Endothelial cell of umbilical vein (primary cell): ENCODE measurements around the gene ZC2HC1C. TPM values are rescaled to one million over a fixed set of nuclear protein-coding genes. Genes with fewer than 3 reads are reported as not detected.
A peak's percentile ranks its signal among the peaks of the same experiment; 100 is the strongest.

ENCODE experiments used
- BruUV-seq: library from RNA; stranded (reverse); fragments of 400-500 nt; replicated peaks from 2 replicates; lab custom pipeline; 2021; lab: Mats Ljungman, UMichigan
- CTCF ChIA-PET: fragments of 300-600, 350-600 bp; sonication (Branson Sonifier 250); formaldehyde crosslinking; loops from one replicate; lab custom pipeline; 2021; ENCODE audit warnings: antibody characterized with exemption, inconsistent platforms; lab: Charles Lee
- POLR2A ChIA-PET: fragments of 300-600, 350-600 bp; sonication (Branson Sonifier 250); formaldehyde crosslinking; loops from one replicate; lab custom pipeline; 2021; ENCODE audit warnings: antibody characterized with exemption, inconsistent platforms; lab: Charles Lee
- DNase-seq: peaks from one replicate; pipeline ENCODE4 v3.0.0-alpha.2; 2011; ENCODE audit warnings: low read depth, low spot score
- FAIRE-seq: peaks from 2 replicates; lab custom pipeline; 2011; peaks lifted over from hg19 to GRCh38; lab: Jason Lieb, UNC
- H2AFZ ChIP-seq: 2 replicates; pipeline ENCODE4 v1.6.0; 2012; ENCODE audit warnings: low read depth, low read length, control low read depth, inconsistent platforms
- H3K27ac ChIP-seq: 2 replicates; pipeline ENCODE4 v1.5.1; 2011; ENCODE audit warnings: low read depth, mild to moderate bottlenecking, control low read depth, low read length, moderate library complexity; ENCODE audit not compliant: insufficient read depth
- H3K27me3 ChIP-seq, 2 experiments: 2 replicates each; pipeline versions ENCODE4 v1.6.0 to v1.6.1; 2011; ENCODE audit warnings: low read length in 2 of 2, mixed read lengths in 1 of 2; ENCODE audit not compliant: control insufficient read depth in 2 of 2, insufficient read depth in 2 of 2
- H3K36me3 ChIP-seq, 2 experiments: 2 replicates in 1 of 2; 3 replicates in 1 of 2; pipeline ENCODE4 v1.5.1; 2011; ENCODE audit warnings: low read length in 2 of 2, mild to moderate bottlenecking in 1 of 2, moderate library complexity in 1 of 2; ENCODE audit not compliant: control insufficient read depth in 2 of 2, insufficient read depth in 2 of 2; ENCODE audit errors: extremely low read depth in 1 of 2
- H3K4me1 ChIP-seq: 3 replicates; pipeline ENCODE4 v1.5.1; 2011; ENCODE audit warnings: mild to moderate bottlenecking, low read length; ENCODE audit not compliant: control insufficient read depth, insufficient read depth; ENCODE audit errors: extremely low read depth
- H3K4me2 ChIP-seq: 2 replicates; pipeline ENCODE4 v1.6.1; 2011; ENCODE audit warnings: low read length, control low read depth, mixed read lengths; ENCODE audit not compliant: insufficient read depth
- H3K4me3 ChIP-seq, 3 experiments: fragments of 200-600 bp in 1 of 3; sonication (generic), shearing (Covaris generic) in 1 of 3; replicated peaks in 1 of 3; 2 replicates each; pipeline ENCODE4 v1.5.1; 2011 to 2016; ENCODE audit warnings: control low read depth in 3 of 3, low read length in 3 of 3, mild to moderate bottlenecking in 2 of 3, inconsistent platforms in 1 of 3, low read depth in 1 of 3, moderate library complexity in 1 of 3; ENCODE audit not compliant: insufficient read depth in 1 of 3
- H3K79me2 ChIP-seq: 2 replicates; pipeline ENCODE4 v1.6.0; 2012; ENCODE audit warnings: low read length, inconsistent platforms; ENCODE audit not compliant: control insufficient read depth, insufficient read depth
- H3K9ac ChIP-seq: replicated peaks from 2 replicates; pipeline ENCODE3; 2011; ENCODE audit warnings: low read length, control low read depth; ENCODE audit not compliant: insufficient read depth; ENCODE audit errors: extremely low read depth
- H3K9me1 ChIP-seq: replicated peaks from 3 replicates; pipeline ENCODE4 v1.6.0; 2011; ENCODE audit warnings: mild to moderate bottlenecking, low read length; ENCODE audit not compliant: control insufficient read depth, insufficient read depth; ENCODE audit errors: extremely low read depth
- H3K9me3 ChIP-seq: replicated peaks from 2 replicates; pipeline ENCODE4 v1.5.1; 2012; ENCODE audit warnings: low read length, inconsistent platforms; ENCODE audit not compliant: control insufficient read depth, insufficient read depth
- H4K20me1 ChIP-seq: replicated peaks from 2 replicates; pipeline ENCODE3; 2011; ENCODE audit warnings: mild to moderate bottlenecking, low read length; ENCODE audit not compliant: control insufficient read depth, insufficient read depth; ENCODE audit errors: extremely low read depth
- EZH2 ChIP-seq: IDR thresholded peaks from 2 replicates; pipeline ENCODE4 v1.6.1; 2012; ENCODE audit warnings: borderline replicate concordance, low read depth, mild to moderate bottlenecking, moderate library complexity, low read length, inconsistent platforms; ENCODE audit not compliant: severe bottlenecking
- FOS ChIP-seq: IDR thresholded peaks from 2 replicates; pipeline ENCODE4 v1.6.1; 2011; ENCODE audit warnings: mild to moderate bottlenecking, low read length, moderate library complexity, borderline replicate concordance; ENCODE audit not compliant: insufficient read depth
- GATA2 ChIP-seq: IDR thresholded peaks from 2 replicates; pipeline ENCODE4 v1.7.0; 2011; ENCODE audit warnings: low read depth, mild to moderate bottlenecking, moderate library complexity, mixed read lengths, low read length; ENCODE audit not compliant: insufficient read length, insufficient read depth
- JUN ChIP-seq: IDR thresholded peaks from 2 replicates; pipeline ENCODE4 v1.6.1; 2011; ENCODE audit warnings: borderline replicate concordance, low read depth; ENCODE audit not compliant: insufficient read length, insufficient read depth
- MAX ChIP-seq: IDR thresholded peaks from 2 replicates; pipeline ENCODE4 v1.6.1; 2011; ENCODE audit not compliant: insufficient read depth, insufficient read length
- MYC ChIP-seq: IDR thresholded peaks from one replicate; pipeline ENCODE4 v1.6.1; 2011; ENCODE audit warnings: mild to moderate bottlenecking, low read depth, low read length
- POLR2A ChIP-seq: IDR thresholded peaks from 2 replicates; pipeline ENCODE4 v1.6.1; 2012; ENCODE audit warnings: low read depth, mild to moderate bottlenecking, control low read depth, low read length
- dilution Hi-C: fragments of 300-500 bp; cut with MboI; formaldehyde crosslinking; loops from one replicate; pipeline ENCODE4 v1.15.0; 2019; ENCODE audit warnings: low sequenced_read_pairs; ENCODE audit not compliant: extremely low pct_ligation_motif_present
- intact Hi-C: fragments of 100-400 bp; cut with micrococcal nuclease; formaldehyde crosslinking; loops from one replicate; pipeline ENCODE4 v1.10.0; 2022
- polyA plus RNA-seq, 4 experiments: library from polyadenylated mRNA; depleted of rRNA in 3 of 4; stranded (reverse) in 3 of 4; unstranded in 1 of 4; fragments of >200 nt; gene quantifications; 2 replicates each; pipeline versions ENCODE4 v1.2.1 to v1.2.3, GENCODE V29; 2011 to 2012; ENCODE audit warnings: missing spikeins in 1 of 4
- total RNA-seq: library from RNA; stranded (reverse); gene quantifications from 2 replicates; pipeline ENCODE4 v1.2.3, GENCODE V29; 2021

ZC2HC1C gene
- total and polyA plus RNA-seq, 2 donors (not counting 3 experiments of a cell fraction or from before 2014, with no cell fraction given) = 0.84 to 0.91 TPM

- H3K4me2 ChIP-seq = peak overlapping the region; percentile 95
- peak overlapping the region; percentile 55 for H2AFZ ChIP-seq
- peak overlapping the region; percentile 31 to 69 (median 59) for H3K4me3 ChIP-seq
- peak; percentile 78 for DNase-seq
- H3K79me2 ChIP-seq = peaks cover 2% of the 10 kb centered on the region
- H3K4me1 ChIP-seq = peaks cover 17% of the 10 kb centered on the region
- H3K9ac ChIP-seq = peak overlapping the region; percentile 72
- H3K27me3 ChIP-seq = no peaks in the 10 kb centered on the region
- TF ChIP-seq FOS = peak; percentile 46
- no peak for TF ChIP-seq EZH2
- no peak for TF ChIP-seq JUN
- TF ChIP-seq GATA2 = no peak
- no peak for TF ChIP-seq POLR2A
- TF ChIP-seq MAX = no peak
- no peak for TF ChIP-seq MYC
- H3K9me1 ChIP-seq = no peaks in the 10 kb centered on the region
- CTCF ChIA-PET = interaction anchor here (0.9 to 2.8 kb wide), 8 partner anchors 20 to 124 kb away, joined by 3 to 15 read pairs (median 4); no protein-coding TSS in a partner anchor
- intact Hi-C loops = loop anchor here (1.0 to 5.0 kb wide), 4 partner anchors 9 to 122 kb away; partner anchors contain the start of genes EIF2B2 and PGF
- H4K20me1 ChIP-seq = no peaks in the 10 kb centered on the region
- POLR2A ChIA-PET = interaction anchor here (1.3 kb wide), 1 partner anchor 113 kb away, joined by 4 read pairs; the partner anchor contains the start of gene PGF
- no peaks in the 10 kb centered on the region for H3K36me3 ChIP-seq
- FAIRE-seq = peak; percentile 12
- TSS peak; percentile 76 for BruUV-seq
- H3K9me3 ChIP-seq = no peaks in the 10 kb centered on the region
- H3K27ac ChIP-seq = peak overlapping the region; percentile 86
- dilution Hi-C loops = no loop called here
Measured at GRCh38 chr14:75068294-75069120, 934 bp upstream of the ZC2HC1C start.
